HG03469 (cell line): ENCODE data around the gene TOMM7.
"Not testable (repeated sequence)": the region's sequence is repeated elsewhere in the genome, so short reads cannot be mapped to it uniquely, and the experiment has no call there.

Source experiments
- ATAC-seq: cut with Tn5 transposase; IDR thresholded peaks from one replicate; pipeline ENCODE4 v1.9.1; 2021; ENCODE audit warnings: mild to moderate bottlenecking, moderate library complexity, moderate number of reproducible peaks; ENCODE audit not compliant: unreplicated experiment

Gene TOMM7

GRCh38 chr7:22826593-22826992 lies 3.9 kb upstream of the TOMM7 start:
- ATAC-seq, result no peak

- ATAC-seq, result no peak
Measured at GRCh38 chr7:22824760-22825159, 2.1 kb upstream of the TOMM7 start.

- ATAC-seq, result no peak
Measured at GRCh38 chr7:22823142-22823497, 471 bp upstream of the TOMM7 start.

GRCh38 chr7:22821702-22822485 lies 755 bp downstream of the TOMM7 start:
- ATAC-seq, result no peak

- ATAC-seq, result no peak
Measured at GRCh38 chr7:22819476-22819875, 3.2 kb downstream of the TOMM7 start.

GRCh38 chr7:22814261-22815208 lies 8.1 kb downstream of the TOMM7 start:
- ATAC-seq, result no peak

- ATAC-seq, result no peak
Measured at GRCh38 chr7:22812353-22812752, 10.3 kb downstream of the TOMM7 start.

GRCh38 chr7:22811746-22812280 lies 10.8 kb downstream of the TOMM7 start:
- ATAC-seq, result no peak

- ATAC-seq, result no peak
Measured at GRCh38 chr7:22810843-22811242, 11.8 kb downstream of the TOMM7 start.

GRCh38 chr7:22809902-22810642 lies 12.6 kb downstream of the TOMM7 start:
- no peak for ATAC-seq

GRCh38 chr7:22808140-22808539 lies 14.5 kb downstream of the TOMM7 start:
- ATAC-seq, result no peak

GRCh38 chr7:22806752-22807151 lies 15.9 kb downstream of the TOMM7 start:
- no peak for ATAC-seq

- no peak for ATAC-seq
Measured at GRCh38 chr7:22805227-22805626, 17.4 kb downstream of the TOMM7 start.

GRCh38 chr7:22802831-22803230 lies 19.8 kb downstream of the TOMM7 start:
- ATAC-seq, result not testable (repeated sequence)

- no peak for ATAC-seq
Measured at GRCh38 chr7:22802426-22802825, 20.2 kb downstream of the TOMM7 start.

GRCh38 chr7:22801912-22802311 lies 20.7 kb downstream of the TOMM7 start:
- no peak for ATAC-seq

- ATAC-seq, result no peak
Measured at GRCh38 chr7:22799633-22800032, 23.0 kb downstream of the TOMM7 start.

GRCh38 chr7:22793593-22794462 lies 28.8 kb downstream of the TOMM7 start:
- no peak for ATAC-seq

GRCh38 chr7:22791204-22792158 lies 31.2 kb downstream of the TOMM7 start:
- ATAC-seq, result no peak
